GM12878 (cell line): ENCODE measurements around the gene ERG.

Source experiments
- ESRRA ChIP-seq: IDR thresholded peaks from 2 replicates; pipeline ENCODE4 v1.6.1; 2012; ENCODE audit warnings: mild to moderate bottlenecking, low read length, improper control_type of control experiment
- JUND ChIP-seq: IDR thresholded peaks from 2 replicates; pipeline ENCODE4 v1.6.1; 2012; ENCODE audit warnings: low read depth, mild to moderate bottlenecking, low read length, improper control_type of control experiment, moderate library complexity
- POLR2AphosphoS5 ChIP-seq: IDR thresholded peaks from 2 replicates; pipeline ENCODE4 v1.6.1; 2011; ENCODE audit warnings: mild to moderate bottlenecking, low read length, inconsistent platforms
- USF2 ChIP-seq: IDR thresholded peaks from 2 replicates; pipeline ENCODE4 v1.6.1; 2011; ENCODE audit warnings: low read depth, low read length, improper control_type of control experiment, borderline replicate concordance

GRCh38 chr21:38356883-38357625, 141.2 kb downstream of the ERG start:
- TF ChIP-seq POLR2AphosphoS5, result no peak
- TF ChIP-seq USF2, result no peak
- no peak for TF ChIP-seq JUND
- TF ChIP-seq ESRRA, result no peak
